A673 (cell line): ENCODE measurements around the gene NET1. TPM values are rescaled to one million over a fixed set of nuclear protein-coding genes. Genes with fewer than 3 reads are reported as not detected.
A peak's percentile ranks its signal among the peaks of the same experiment; 100 is the strongest.

ENCODE experiments used
- BruUV-seq: library from RNA; stranded (reverse); fragments of 400-500 nt; replicated peaks from 2 replicates; lab custom pipeline; 2021; lab: Mats Ljungman, UMichigan
- CTCF ChIA-PET: fragments of 300-600 bp; sonication (Branson Sonifier 250); formaldehyde crosslinking; loops from one replicate; lab custom pipeline; 2022; ENCODE audit warnings: antibody characterized with exemption; lab: Charles Lee
- POLR2A ChIA-PET: fragments of 300-600 bp; sonication (Branson Sonifier 250); formaldehyde crosslinking; loops from one replicate; lab custom pipeline; 2022; ENCODE audit warnings: antibody characterized with exemption; ENCODE audit not compliant: low non-redundant PET; lab: Charles Lee
- DNase-seq: peaks from one replicate; pipeline ENCODE4 v3.0.0-alpha.2; 2015; ENCODE audit warnings: low spot score
- H3K27ac ChIP-seq: fragments of 200-600 bp; sonication (generic); 2 replicates; pipeline ENCODE4 v1.5.1; 2016; ENCODE audit warnings: mixed run types, low read depth, mild to moderate bottlenecking, mixed read lengths, antibody characterized with exemption, low read length; ENCODE audit not compliant: poor library complexity, severe bottlenecking
- H3K27me3 ChIP-seq: fragments of 200-600 bp; sonication (generic); replicated peaks from 2 replicates; pipeline ENCODE4 v1.6.1; 2017; ENCODE audit warnings: mixed run types, low read depth, mild to moderate bottlenecking, mixed read lengths, antibody characterized with exemption, low read length; ENCODE audit not compliant: insufficient read depth, poor library complexity
- H3K36me3 ChIP-seq: fragments of 200-600 bp; sonication (generic); 2 replicates; pipeline ENCODE4 v1.6.1; 2016; ENCODE audit warnings: mixed run types, mild to moderate bottlenecking, mixed read lengths, antibody characterized with exemption, low read length; ENCODE audit not compliant: insufficient read depth, poor library complexity, severe bottlenecking
- H3K4me1 ChIP-seq: fragments of 200-600 bp; sonication (generic); 2 replicates; pipeline ENCODE4 v1.6.1; 2017; ENCODE audit warnings: mixed run types, mild to moderate bottlenecking, mixed read lengths, antibody characterized with exemption, low read length; ENCODE audit not compliant: insufficient read depth, poor library complexity, severe bottlenecking
- H3K4me3 ChIP-seq: fragments of 200-600 bp; sonication (generic); 2 replicates; pipeline ENCODE4 v1.5.1; 2016; ENCODE audit warnings: low read depth, mixed run types, mild to moderate bottlenecking, mixed read lengths, low read length; ENCODE audit not compliant: poor library complexity, severe bottlenecking
- H3K9me3 ChIP-seq: fragments of 200-600 bp; sonication (generic); 2 replicates; pipeline ENCODE4 v1.6.1; 2016; ENCODE audit warnings: mixed run types, low read depth, mild to moderate bottlenecking, mixed read lengths, antibody characterized with exemption, low read length; ENCODE audit not compliant: poor library complexity, severe bottlenecking
- EZH2 ChIP-seq: fragments of 200-600 bp; sonication (generic); IDR thresholded peaks from 2 replicates; pipeline ENCODE4 v1.6.1; 2017; ENCODE audit warnings: borderline replicate concordance, low read depth, mild to moderate bottlenecking, mixed read lengths, antibody characterized with exemption, low read length; ENCODE audit not compliant: poor library complexity, severe bottlenecking
- intact Hi-C: fragments of 100-400 bp; cut with micrococcal nuclease; formaldehyde crosslinking; loops from one replicate; pipeline ENCODE4 v1.10.0; 2022; ENCODE audit not compliant: unreplicated experiment
- total RNA-seq: library from RNA; stranded (reverse); gene quantifications from 2 replicates; pipeline ENCODE4 v1.2.3, GENCODE V29; 2021
- TF ChIP-seq, protein P1 (sequence below): fragments of 300-800, 200-600 bp; sonication (generic); conservative IDR thresholded peaks from 2 replicates; pipeline ENCODE4 v1.5.1; 2017; ENCODE audit warnings: low read depth, mild to moderate bottlenecking, antibody characterized with exemption, low read length, moderate library complexity, mixed read lengths

NET1 gene
- total RNA-seq, 1 experiment from 2014 or later: 71.4 TPM

DNA sequence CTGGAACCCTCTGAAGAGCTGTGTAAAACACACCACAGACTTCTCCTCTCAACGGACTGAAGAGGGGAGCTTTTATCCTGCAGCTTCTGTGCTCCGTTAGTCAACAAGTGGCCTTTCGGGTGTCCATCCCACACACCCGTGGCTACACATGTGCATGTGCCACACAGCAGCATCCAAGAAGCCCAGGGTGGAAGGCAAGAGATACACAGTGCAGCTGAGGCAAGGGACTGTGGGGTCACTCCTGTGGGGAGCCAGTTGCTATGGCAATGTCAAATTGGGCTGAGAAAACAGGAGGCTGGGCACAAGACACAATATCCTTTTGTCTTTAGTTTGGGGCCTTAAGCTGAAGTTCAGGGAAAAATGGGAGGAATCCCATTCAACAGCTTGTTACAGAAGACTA lies 28.7 kb downstream of the NET1 start:
- Histone ChIP-seq H3K27ac (no peak overlapping the region), H3K27me3 (no peaks in the 10 kb centered on the region), H3K9me3 (no peaks in the 10 kb centered on the region), H3K4me1 (peaks cover 7% of the 10 kb centered on the region), H3K4me3 (no peak overlapping the region), H3K36me3 (peaks cover 6% of the 10 kb centered on the region)
- POLR2A ChIA-PET: interaction anchor here (0.6 kb wide), 1 partner anchor 604 kb away, joined by 4 read pairs; no protein-coding TSS in a partner anchor
- CTCF ChIA-PET: interaction anchor here (0.6 to 2.8 kb wide), 2 partner anchors 13 to 182 kb away, joined by 3 to 14 read pairs; no protein-coding TSS in a partner anchor
- no TSS peak for BruUV-seq
- intact Hi-C loops: loop anchor here (5.0 to 10.0 kb wide), 3 partner anchors 181 to 964 kb away; no protein-coding TSS in a partner anchor
- no peak for DNase-seq
- TF ChIP-seq EZH2: no peak
- TF ChIP-seq, protein P1, sequence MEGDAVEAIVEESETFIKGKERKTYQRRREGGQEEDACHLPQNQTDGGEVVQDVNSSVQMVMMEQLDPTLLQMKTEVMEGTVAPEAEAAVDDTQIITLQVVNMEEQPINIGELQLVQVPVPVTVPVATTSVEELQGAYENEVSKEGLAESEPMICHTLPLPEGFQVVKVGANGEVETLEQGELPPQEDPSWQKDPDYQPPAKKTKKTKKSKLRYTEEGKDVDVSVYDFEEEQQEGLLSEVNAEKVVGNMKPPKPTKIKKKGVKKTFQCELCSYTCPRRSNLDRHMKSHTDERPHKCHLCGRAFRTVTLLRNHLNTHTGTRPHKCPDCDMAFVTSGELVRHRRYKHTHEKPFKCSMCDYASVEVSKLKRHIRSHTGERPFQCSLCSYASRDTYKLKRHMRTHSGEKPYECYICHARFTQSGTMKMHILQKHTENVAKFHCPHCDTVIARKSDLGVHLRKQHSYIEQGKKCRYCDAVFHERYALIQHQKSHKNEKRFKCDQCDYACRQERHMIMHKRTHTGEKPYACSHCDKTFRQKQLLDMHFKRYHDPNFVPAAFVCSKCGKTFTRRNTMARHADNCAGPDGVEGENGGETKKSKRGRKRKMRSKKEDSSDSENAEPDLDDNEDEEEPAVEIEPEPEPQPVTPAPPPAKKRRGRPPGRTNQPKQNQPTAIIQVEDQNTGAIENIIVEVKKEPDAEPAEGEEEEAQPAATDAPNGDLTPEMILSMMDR: no peak

DNA sequence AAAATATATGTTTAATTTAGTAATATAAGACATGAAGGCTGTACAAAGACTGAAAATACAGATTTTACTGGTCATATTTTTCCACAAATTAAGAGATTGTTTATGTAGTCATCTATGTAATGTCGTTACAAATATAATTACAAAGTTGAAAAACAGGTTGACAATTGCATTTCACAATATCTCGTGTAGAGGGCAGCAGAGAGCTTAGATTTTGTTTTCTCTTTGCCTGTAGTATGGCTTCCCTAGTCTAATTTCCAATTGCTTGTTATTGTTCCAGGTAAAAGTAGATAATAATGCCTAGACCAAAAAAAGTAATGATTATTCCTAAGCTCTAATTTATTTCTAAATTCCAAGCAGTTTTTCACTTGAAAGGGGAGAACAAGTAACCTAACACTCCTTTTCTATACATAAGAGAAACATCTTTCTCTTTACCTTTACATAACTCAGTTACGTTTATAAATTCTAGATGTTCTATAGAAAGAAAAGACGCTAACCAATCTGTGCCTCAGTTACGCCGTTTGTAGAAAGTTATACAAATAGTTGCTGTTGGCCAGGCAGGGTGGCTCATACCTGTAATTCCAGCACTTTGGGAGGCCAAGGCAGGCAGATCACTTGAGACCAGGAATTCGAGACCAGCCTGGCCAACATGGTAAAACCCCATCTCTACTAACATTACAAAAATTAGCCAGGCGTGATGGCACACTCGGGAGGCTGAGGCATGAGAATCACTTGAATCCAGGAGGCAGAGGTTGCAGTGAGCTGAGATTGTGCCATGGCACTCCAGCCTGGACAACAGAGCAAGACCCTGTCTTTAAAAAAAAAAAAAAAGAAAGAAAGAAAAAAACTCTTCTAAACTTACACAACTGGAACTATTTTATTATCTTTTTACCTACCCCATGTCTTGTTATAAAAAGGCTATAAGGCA lies 30.0 kb downstream of the NET1 start:
- Histone ChIP-seq H3K27ac (no peak overlapping the region), H3K36me3 (peaks cover 6% of the 10 kb centered on the region), H3K4me1 (peaks cover 5% of the 10 kb centered on the region), H3K9me3 (no peaks in the 10 kb centered on the region), H3K4me3 (no peak overlapping the region), H3K27me3 (no peaks in the 10 kb centered on the region)
- ChIA-PET CTCF (interaction anchor here (0.5 to 2.8 kb wide), 4 partner anchors 180 to 616 kb away, joined by 3 to 14 read pairs (median 6); partner anchors contain the start of gene AKR1E2), POLR2A (no interaction called here)
- no peak for TF ChIP-seq EZH2
- TF ChIP-seq, protein P1: peak; percentile 75
- BruUV-seq: no TSS peak
- intact Hi-C loops: loop anchor here (5.0 to 10.0 kb wide), 3 partner anchors 180 to 962 kb away; no protein-coding TSS in a partner anchor
- peak; percentile 51 for DNase-seq

DNA sequence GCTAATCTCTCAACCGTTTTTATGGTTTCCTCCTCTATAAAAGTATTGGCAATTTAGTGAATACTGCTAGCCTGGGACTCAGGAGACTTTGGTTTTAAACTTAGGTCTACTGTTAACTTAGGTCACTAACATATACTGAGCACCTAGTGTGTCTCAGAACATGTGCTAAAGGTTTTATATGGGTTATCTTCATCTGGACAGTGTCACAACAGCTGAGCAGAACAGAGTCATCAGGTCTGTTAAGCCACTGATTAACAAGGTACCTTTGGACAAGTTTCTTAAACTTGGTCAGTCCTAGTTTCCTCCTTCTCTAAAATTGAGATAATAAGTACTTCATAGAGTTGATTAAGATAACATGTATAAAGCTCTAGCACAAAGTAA lies 30.6 kb downstream of the NET1 start:
- POLR2A ChIA-PET: no interaction called here
- DNase-seq: no peak
- TF ChIP-seq EZH2: no peak
- TF ChIP-seq, protein P1: no peak
- CTCF ChIA-PET: interaction anchor here (2.8 kb wide), 1 partner anchor 180 kb away, joined by 14 read pairs; no protein-coding TSS in a partner anchor
- peaks cover 5% of the 10 kb centered on the region for H3K4me1 ChIP-seq
- no peaks in the 10 kb centered on the region for H3K9me3 ChIP-seq
- intact Hi-C loops: loop anchor here (5.0 to 10.0 kb wide), 3 partner anchors 179 to 962 kb away; no protein-coding TSS in a partner anchor
- no peak overlapping the region for H3K27ac ChIP-seq
- no peaks in the 10 kb centered on the region for H3K27me3 ChIP-seq
- BruUV-seq: no TSS peak
- peaks cover 6% of the 10 kb centered on the region for H3K36me3 ChIP-seq
- H3K4me3 ChIP-seq: no peak overlapping the region
